Kidney (tissue), 14 donors: ENCODE data around the gene NTNG1. TPM values are rescaled to one million over a fixed set of nuclear protein-coding genes. Genes with fewer than 3 reads are reported as not detected.
A peak's percentile ranks its signal among the peaks of the same experiment; 100 is the strongest.

Experiments
- DNase-seq, 5 donors: peaks; one replicate each; pipeline ENCODE4 v3.0.0-alpha.2; 2013 to 2020
- FAIRE-seq: peaks from 2 replicates; lab custom pipeline; 2012; peaks lifted over from hg19 to GRCh38; lab: Jason Lieb, UNC
- H3K27ac ChIP-seq, 2 donors: one replicate each; pipeline ENCODE4 v1.7.0; 2013; ENCODE audit warnings: low read depth in 2 of 2, low read length in 2 of 2, inconsistent platforms in 1 of 2
- H3K27me3 ChIP-seq: one replicate; pipeline ENCODE4 v1.7.1; 2013; ENCODE audit warnings: low read length, inconsistent platforms; ENCODE audit not compliant: control insufficient read depth, insufficient read depth
- H3K36me3 ChIP-seq, 3 donors: one replicate each; pipeline versions ENCODE4 v1.7.0 to v1.7.1; 2013; ENCODE audit warnings: low read length in 3 of 3, control low read depth in 1 of 3, inconsistent platforms in 1 of 3; ENCODE audit not compliant: insufficient read depth in 3 of 3, control insufficient read depth in 2 of 3
- H3K4me1 ChIP-seq, 3 donors: one replicate each; pipeline versions ENCODE4 v1.7.0 to v1.7.1; 2013; ENCODE audit warnings: low read length in 3 of 3, inconsistent platforms in 1 of 3, low read depth in 1 of 3; ENCODE audit not compliant: control insufficient read depth in 2 of 3, insufficient read depth in 2 of 3
- H3K4me3 ChIP-seq, 3 donors: one replicate each; pipeline versions ENCODE4 v1.7.0 to v1.8.1; 2013; ENCODE audit warnings: low read length in 3 of 3, control low read depth in 1 of 3, inconsistent platforms in 1 of 3
- H3K9ac ChIP-seq, 3 donors: one replicate each; pipeline versions ENCODE4 v1.7.0 to v1.7.1; 2013; ENCODE audit warnings: low read length in 3 of 3, control low read depth in 1 of 3, inconsistent platforms in 1 of 3
- H3K9me3 ChIP-seq, 3 donors: one replicate each; pipeline versions ENCODE4 v1.7.0 to v1.7.1; 2013; ENCODE audit warnings: low read length in 3 of 3, control low read depth in 1 of 3, inconsistent platforms in 1 of 3; ENCODE audit not compliant: control insufficient read depth in 2 of 3, insufficient read depth in 1 of 3
- intact Hi-C: fragments of 100-400 bp; cut with DNase I; formaldehyde crosslinking; loops from one replicate; pipeline ENCODE4 v1.11.1; 2022
- polyA plus RNA-seq: library from polyadenylated mRNA; stranded (reverse); fragments of 350-450 nt; fragmentation: Illumina TruSeq; extraction: RNeasy Lipid Tissue Mini Kit (QIAGEN cat#74804); gene quantifications from one replicate; pipeline ENCODE4 v1.2.3, GENCODE V29; 2014; ENCODE audit warnings: low read depth, low replicate concordance; ENCODE audit not compliant: insufficient read depth
- total RNA-seq: library from RNA; stranded (reverse); fragmentation: NEBNext Ultra II Directional; extraction: Animal tissue kit (Norgen Biotek cat#: 25700); gene quantifications from one replicate; pipeline ENCODE4 v1.2.1, GENCODE V29; 2021
- TF ChIP-seq, protein P1 (sequence below): IDR thresholded peaks from 3 replicates; pipeline ENCODE4 v1.5.1; 2012; ENCODE audit warnings: mild to moderate bottlenecking, moderate library complexity, borderline replicate concordance; ENCODE audit not compliant: insufficient read depth; ENCODE audit errors: extremely low read depth
- donor health status: control.
- donor health status: control.
- donor health status: control.
- donor health status: control.
- donor health status: control.
- donor health status: DM: yes; HTN: yes; CAD: no.
- donor health status: Normal renal cell carcinoma (clear cell type).

The NTNG1 gene
- total and polyA plus RNA-seq, 2 donors from 2014 or later = 2.8 to 7.7 TPM

DNA sequence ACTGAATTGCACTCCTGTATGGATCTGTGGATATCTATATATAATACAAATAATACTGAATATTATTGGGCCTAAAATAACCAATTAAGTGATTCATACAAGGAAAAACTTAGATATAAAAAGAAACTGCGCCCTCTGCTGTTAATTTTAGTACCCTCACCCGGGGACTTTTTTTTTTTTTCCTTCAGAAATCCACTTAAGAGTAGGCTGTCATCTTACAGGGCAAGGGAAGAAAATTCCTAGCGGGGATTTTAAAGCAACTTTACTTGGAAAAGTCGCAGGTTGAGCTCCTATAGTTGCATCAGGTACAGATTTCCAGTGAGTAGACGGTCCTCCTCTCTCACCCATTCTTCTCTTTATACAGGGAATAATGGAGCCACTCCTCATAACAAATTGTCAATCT lies 1.3 kb downstream of the NTNG1 start:
- H3K36me3 ChIP-seq = no peaks in the 10 kb centered on the region
- H3K27ac ChIP-seq = no peak overlapping the region
- H3K9me3 ChIP-seq = no peaks in the 10 kb centered on the region
- peak overlapping the region; percentile 62 to 66 (median 63) for H3K4me3 ChIP-seq
- TF ChIP-seq, protein P1, sequence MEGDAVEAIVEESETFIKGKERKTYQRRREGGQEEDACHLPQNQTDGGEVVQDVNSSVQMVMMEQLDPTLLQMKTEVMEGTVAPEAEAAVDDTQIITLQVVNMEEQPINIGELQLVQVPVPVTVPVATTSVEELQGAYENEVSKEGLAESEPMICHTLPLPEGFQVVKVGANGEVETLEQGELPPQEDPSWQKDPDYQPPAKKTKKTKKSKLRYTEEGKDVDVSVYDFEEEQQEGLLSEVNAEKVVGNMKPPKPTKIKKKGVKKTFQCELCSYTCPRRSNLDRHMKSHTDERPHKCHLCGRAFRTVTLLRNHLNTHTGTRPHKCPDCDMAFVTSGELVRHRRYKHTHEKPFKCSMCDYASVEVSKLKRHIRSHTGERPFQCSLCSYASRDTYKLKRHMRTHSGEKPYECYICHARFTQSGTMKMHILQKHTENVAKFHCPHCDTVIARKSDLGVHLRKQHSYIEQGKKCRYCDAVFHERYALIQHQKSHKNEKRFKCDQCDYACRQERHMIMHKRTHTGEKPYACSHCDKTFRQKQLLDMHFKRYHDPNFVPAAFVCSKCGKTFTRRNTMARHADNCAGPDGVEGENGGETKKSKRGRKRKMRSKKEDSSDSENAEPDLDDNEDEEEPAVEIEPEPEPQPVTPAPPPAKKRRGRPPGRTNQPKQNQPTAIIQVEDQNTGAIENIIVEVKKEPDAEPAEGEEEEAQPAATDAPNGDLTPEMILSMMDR = peak; percentile 43
- FAIRE-seq (peak; percentile 72), DNase-seq (peak in 3 of 5 donors; percentile 14 to 73 (median 64))
- no peaks in the 10 kb centered on the region for H3K27me3 ChIP-seq
- intact Hi-C loops = no loop called here
- peaks cover 0 to 3% (median 0%) of the 10 kb centered on the region in 3 donors for H3K4me1 ChIP-seq
- H3K9ac ChIP-seq = peak overlapping the region in 1 of 3 donors; percentile 38

GRCh38 chr1:107142666-107143065 lies 1.8 kb downstream of the NTNG1 start:
- TF ChIP-seq, protein P1 = no peak
- intact Hi-C loops = no loop called here
- FAIRE-seq (no peak), DNase-seq (no peak)
- Histone ChIP-seq H3K9ac (no peak overlapping the region), H3K4me3 (no peak overlapping the region), H3K27ac (no peak overlapping the region), H3K36me3 (no peaks in the 10 kb centered on the region), H3K4me1 (peaks cover 0 to 3% (median 0%) of the 10 kb centered on the region in 3 donors), H3K27me3 (no peaks in the 10 kb centered on the region), H3K9me3 (no peaks in the 10 kb centered on the region)

- Histone ChIP-seq H3K36me3 (no peaks in the 10 kb centered on the region), H3K4me3 (no peak overlapping the region), H3K4me1 (no peaks in the 10 kb centered on the region), H3K9me3 (no peaks in the 10 kb centered on the region), H3K27ac (no peak overlapping the region), H3K9ac (no peak overlapping the region), H3K27me3 (no peaks in the 10 kb centered on the region)
- DNase-seq (no peak), FAIRE-seq (no peak)
- TF ChIP-seq, protein P1 = no peak
- intact Hi-C loops = no loop called here
Measured at GRCh38 chr1:107145637-107146036, 4.8 kb downstream of the NTNG1 start.

- intact Hi-C loops = no loop called here
- Histone ChIP-seq H3K36me3 (no peaks in the 10 kb centered on the region), H3K9ac (no peak overlapping the region), H3K27ac (no peak overlapping the region), H3K4me1 (no peaks in the 10 kb centered on the region), H3K9me3 (no peaks in the 10 kb centered on the region), H3K27me3 (no peaks in the 10 kb centered on the region), H3K4me3 (no peak overlapping the region)
- FAIRE-seq (no peak), DNase-seq (no peak)
- TF ChIP-seq, protein P1 = no peak
Measured at GRCh38 chr1:107147843-107148242, 7.0 kb downstream of the NTNG1 start.
